Breast epithelium (tissue), 4 donors: Measurements from ENCODE around the gene OR52E2. TPM values are rescaled to one million over a fixed set of nuclear protein-coding genes. Genes with fewer than 3 reads are reported as not detected.
"Not testable (repeated sequence)": the region's sequence is repeated elsewhere in the genome, so short reads cannot be mapped to it uniquely, and the experiment has no call there.

Source experiments
- DNase-seq, 2 donors: peaks; one replicate each; pipeline ENCODE4 v3.0.0-alpha.2; 2019; ENCODE audit warnings: low spot score in 2 of 2
- H3K27ac ChIP-seq, 2 donors: fragments of 200-600 bp; sonication (generic) in 1 of 2; one replicate each; pipeline ENCODE4 v1.5.1; 2016 to 2019; ENCODE audit warnings: mild to moderate bottlenecking in 1 of 2
- H3K27me3 ChIP-seq, 2 donors: fragments of 200-600 bp; sonication (generic) in 1 of 2; one replicate each; pipeline versions ENCODE4 v1.5.1 to v1.6.0; 2017 to 2019; ENCODE audit warnings: control low read depth in 1 of 2, mild to moderate bottlenecking in 1 of 2
- H3K36me3 ChIP-seq: fragments of 200-600 bp; one replicate; pipeline ENCODE4 v1.5.1; 2019
- H3K4me1 ChIP-seq, 2 donors: fragments of 200-600 bp; sonication (generic); one replicate each; pipeline ENCODE4 v1.5.1; 2016 to 2019; ENCODE audit warnings: control low read depth in 1 of 2
- H3K4me3 ChIP-seq, 3 donors: fragments of 200-600 bp; sonication (generic); 1 replicate in 2 of 3; 2 replicates in 1 of 3; pipeline ENCODE4 v1.5.1; 2016 to 2019; ENCODE audit warnings: mild to moderate bottlenecking in 3 of 3, moderate library complexity in 2 of 3
- H3K9me3 ChIP-seq, 2 donors: fragments of 200-600 bp; sonication (generic) in 1 of 2; one replicate each; pipeline ENCODE4 v1.5.1; 2016 to 2019; ENCODE audit warnings: control low read depth in 1 of 2
- CTCF ChIP-seq, 3 donors: fragments of 450-650 bp; IDR thresholded peaks; one replicate each; pipeline ENCODE4 v1.5.1; 2016 to 2017; ENCODE audit warnings: antibody characterized with exemption in 3 of 3, mild to moderate bottlenecking in 3 of 3, moderate library complexity in 3 of 3
- POLR2A ChIP-seq: fragments of 450-650 bp; IDR thresholded peaks from one replicate; pipeline ENCODE4 v1.6.1; 2016; ENCODE audit warnings: antibody characterized with exemption, mild to moderate bottlenecking, moderate library complexity
- POLR2AphosphoS5 ChIP-seq, 3 donors: sonication (generic); formaldehyde crosslinking; IDR thresholded peaks; one replicate each; pipeline ENCODE4 v1.6.1; 2017; ENCODE audit warnings: antibody characterized with exemption in 3 of 3
- intact Hi-C: fragments of 100-400 bp; cut with DNase I; formaldehyde crosslinking; loops from one replicate; pipeline ENCODE4 v1.15.1; 2023; ENCODE audit warnings: low total_unique reads
- total RNA-seq, 3 donors: library from RNA; depleted of rRNA; stranded (reverse); fragments of >200 nt; gene quantifications; one replicate each; pipeline ENCODE4 v1.1.0, GENCODE V29; 2016

Gene OR52E2
- total RNA-seq, 3 donors from 2014 or later: not detected

DNA sequence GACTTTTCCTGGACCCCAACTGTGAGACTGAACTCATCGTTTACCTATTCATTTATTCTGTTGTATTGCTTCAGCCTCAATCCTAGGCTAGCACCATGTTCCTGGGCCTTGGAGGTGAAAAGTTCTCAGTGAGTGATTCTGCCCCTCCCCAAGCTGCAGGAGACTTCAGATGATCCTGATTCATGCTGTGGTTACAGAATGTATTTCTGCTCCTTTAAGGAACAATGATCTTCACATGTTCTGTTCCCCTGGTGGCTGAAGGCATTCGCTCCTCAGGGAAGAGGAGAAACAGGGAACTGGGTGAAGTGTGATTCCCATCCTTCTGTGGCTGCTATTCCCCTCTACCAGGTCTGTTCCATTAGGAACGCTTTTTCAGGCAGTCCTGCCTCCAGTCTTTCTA is 12.4 kb upstream of the OR52E2 start:
- Histone ChIP-seq H3K4me3 (no peak overlapping the region), H3K27me3 (no peaks in the 10 kb centered on the region), H3K4me1 (no peaks in the 10 kb centered on the region), H3K27ac (no peak overlapping the region), H3K9me3 (no peaks in the 10 kb centered on the region), H3K36me3 (no peaks in the 10 kb centered on the region)
- intact Hi-C loops: no loop called here
- TF ChIP-seq POLR2A: no peak
- no peak for TF ChIP-seq CTCF (IDR thresholded peaks at IDR 0.05)
- TF ChIP-seq POLR2AphosphoS5 (IDR thresholded peaks at IDR 0.05): no peak
- DNase-seq: no peak

DNA sequence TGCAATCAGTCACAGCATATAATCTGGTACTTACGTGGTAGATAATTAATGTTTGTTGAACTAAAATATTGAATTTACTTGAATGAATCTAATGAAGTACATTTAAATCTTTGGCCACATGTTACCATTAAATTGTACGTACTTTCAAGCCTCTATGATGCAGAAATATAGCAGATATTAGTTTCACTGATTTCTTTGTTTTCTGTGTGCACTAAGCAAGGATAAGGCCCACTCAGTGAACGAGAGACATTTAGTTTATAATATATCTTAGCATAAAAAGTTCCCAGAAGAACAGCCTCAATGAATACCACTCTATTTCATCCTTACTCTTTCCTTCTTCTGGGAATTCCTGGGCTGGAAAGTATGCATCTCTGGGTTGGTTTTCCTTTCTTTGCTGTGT is 9.8 kb upstream of the OR52E2 start, which contains the start of gene OR52E1:
TSS of gene OR52E1 (plus strand) at position 301 of the 400 bp plus-strand sequence.
- TF ChIP-seq POLR2A: no peak
- TF ChIP-seq CTCF (IDR thresholded peaks at IDR 0.05): no peak
- TF ChIP-seq POLR2AphosphoS5 (IDR thresholded peaks at IDR 0.05): no peak
- Histone ChIP-seq H3K4me3 (no peak within 1 kb of the TSS), H3K27me3 (no peaks in the 10 kb centered on the region), H3K27ac (no peak within 1 kb of the TSS), H3K9me3 (no peaks in the 10 kb centered on the region), H3K36me3 (no peaks in the 10 kb centered on the region), H3K4me1 (no peaks in the 10 kb centered on the region)
- no peak for DNase-seq
- intact Hi-C loops: no loop called here

GRCh38 chr11:5065027-5065426 is 5.6 kb upstream of the OR52E2 start:
- TF ChIP-seq CTCF (IDR thresholded peaks at IDR 0.05) (no peak), POLR2AphosphoS5 (IDR thresholded peaks at IDR 0.05) (no peak), POLR2A (no peak)
- intact Hi-C loops: no loop called here
- no peak for DNase-seq
- Histone ChIP-seq H3K27me3 (no peaks in the 10 kb centered on the region), H3K27ac (no peak overlapping the region), H3K9me3 (no peaks in the 10 kb centered on the region), H3K36me3 (no peaks in the 10 kb centered on the region), H3K4me3 (no peak overlapping the region), H3K4me1 (no peaks in the 10 kb centered on the region)

GRCh38 chr11:5058679-5059078 is 748 bp downstream of the OR52E2 start:
- H3K36me3 ChIP-seq, intact Hi-C loops, H3K27me3 ChIP-seq, H3K4me1 ChIP-seq, H3K4me3 ChIP-seq, H3K9me3 ChIP-seq, DNase-seq, H3K27ac ChIP-seq: not testable (repeated sequence)

DNA sequence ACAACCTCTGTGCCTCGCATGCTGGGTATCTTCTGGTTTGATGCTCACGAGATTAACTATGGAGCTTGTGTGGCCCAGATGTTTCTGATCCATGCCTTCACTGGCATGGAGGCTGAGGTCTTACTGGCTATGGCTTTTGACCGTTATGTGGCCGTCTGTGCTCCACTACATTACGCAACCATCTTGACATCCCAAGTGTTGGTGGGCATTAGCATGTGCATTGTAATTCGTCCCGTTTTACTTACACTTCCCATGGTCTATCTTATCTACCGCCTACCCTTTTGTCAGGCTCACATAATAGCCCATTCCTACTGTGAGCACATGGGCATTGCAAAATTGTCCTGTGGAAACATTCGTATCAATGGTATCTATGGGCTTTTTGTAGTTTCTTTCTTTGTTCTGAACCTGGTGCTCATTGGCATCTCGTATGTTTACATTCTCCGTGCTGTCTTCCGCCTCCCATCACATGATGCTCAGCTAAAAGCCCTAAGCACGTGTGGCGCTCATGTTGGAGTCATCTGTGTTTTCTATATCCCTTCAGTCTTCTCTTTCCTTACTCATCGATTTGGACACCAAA is 12.6 kb downstream of the OR52E2 start:
- TF ChIP-seq POLR2AphosphoS5 (IDR thresholded peaks at IDR 0.05): no peak
- TF ChIP-seq POLR2A: no peak
- TF ChIP-seq CTCF (IDR thresholded peaks at IDR 0.05): no peak
- Histone ChIP-seq H3K27me3 (no peaks in the 10 kb centered on the region), H3K4me3 (no peak overlapping the region), H3K36me3 (no peaks in the 10 kb centered on the region), H3K9me3 (no peaks in the 10 kb centered on the region), H3K27ac (no peak overlapping the region), H3K4me1 (no peaks in the 10 kb centered on the region)
- DNase-seq: no peak
- intact Hi-C loops: no loop called here

DNA sequence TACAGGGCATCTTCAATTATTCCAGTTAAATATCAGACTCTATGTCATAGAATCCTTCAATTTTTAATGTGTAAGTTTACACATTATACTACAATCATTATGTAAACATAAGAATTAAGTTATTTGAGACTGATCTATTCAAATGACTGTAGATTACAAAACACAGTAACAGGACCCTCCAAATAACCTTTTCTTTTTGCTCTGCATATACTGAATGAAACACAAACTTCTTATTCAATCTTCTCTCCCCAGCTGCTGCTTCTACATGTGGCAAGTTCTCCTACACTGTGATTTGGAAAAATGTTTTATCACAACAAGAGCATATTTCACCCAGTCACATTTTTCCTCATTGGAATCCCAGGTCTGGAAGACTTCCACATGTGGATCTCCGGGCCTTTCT is 13.2 kb downstream of the OR52E2 start, which contains the start of gene OR52J3:
TSS of gene OR52J3 (plus strand) at position 301 of the 400 bp plus-strand sequence. CDS start at position 301, 0 bp downstream.
- no peaks in the 10 kb centered on the region for H3K36me3 ChIP-seq
- H3K4me1 ChIP-seq: no peaks in the 10 kb centered on the region
- H3K4me3 ChIP-seq: no peak within 1 kb of the TSS
- TF ChIP-seq CTCF (IDR thresholded peaks at IDR 0.05) (no peak), POLR2A (no peak), POLR2AphosphoS5 (IDR thresholded peaks at IDR 0.05) (no peak)
- no peaks in the 10 kb centered on the region for H3K9me3 ChIP-seq
- H3K27me3 ChIP-seq: no peaks in the 10 kb centered on the region
- DNase-seq: no peak
- no peak within 1 kb of the TSS for H3K27ac ChIP-seq
- intact Hi-C loops: no loop called here
